HG02678 (cell line): ENCODE results near the gene CDC42BPB.
"Not testable (repeated sequence)": the region's sequence is repeated elsewhere in the genome, so short reads cannot be mapped to it uniquely, and the experiment has no call there.

ENCODE experiments used
- ATAC-seq: cut with Tn5 transposase; IDR thresholded peaks from one replicate; pipeline ENCODE4 v1.9.1; 2021; ENCODE audit warnings: mild to moderate bottlenecking, moderate library complexity; ENCODE audit not compliant: unreplicated experiment

CDC42BPB gene

DNA sequence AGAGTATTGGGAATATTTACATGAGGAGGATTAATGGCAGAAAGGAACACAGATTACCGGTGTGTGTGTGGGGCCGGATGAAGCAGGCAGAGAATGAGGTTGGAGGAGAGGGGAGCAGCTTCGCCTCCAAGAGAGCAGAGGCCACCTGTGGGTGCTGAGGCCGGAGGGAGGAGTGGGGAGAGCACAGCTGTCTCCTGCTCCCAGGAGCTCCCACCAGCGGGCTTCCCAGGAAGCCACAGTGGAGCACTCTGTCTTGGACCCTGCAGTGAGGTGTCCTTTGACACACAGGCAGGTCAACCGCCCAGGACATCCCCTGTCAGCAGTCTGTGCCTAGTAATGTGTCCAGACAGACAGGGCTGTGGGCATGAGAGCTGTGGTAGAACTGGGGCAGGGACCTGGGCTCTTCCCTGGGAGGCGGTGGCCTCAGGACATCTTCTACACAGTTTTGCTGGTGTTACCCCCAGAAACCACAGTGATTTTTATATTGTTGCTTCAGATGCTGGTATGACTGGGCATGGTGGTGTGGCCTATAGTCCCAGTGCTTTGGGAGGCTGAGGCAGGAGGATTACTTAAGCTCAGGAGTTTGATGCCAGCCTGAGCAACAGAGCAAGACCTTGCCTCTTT lies 153.3 kb downstream of the CDC42BPB start:
- no peak for ATAC-seq

DNA sequence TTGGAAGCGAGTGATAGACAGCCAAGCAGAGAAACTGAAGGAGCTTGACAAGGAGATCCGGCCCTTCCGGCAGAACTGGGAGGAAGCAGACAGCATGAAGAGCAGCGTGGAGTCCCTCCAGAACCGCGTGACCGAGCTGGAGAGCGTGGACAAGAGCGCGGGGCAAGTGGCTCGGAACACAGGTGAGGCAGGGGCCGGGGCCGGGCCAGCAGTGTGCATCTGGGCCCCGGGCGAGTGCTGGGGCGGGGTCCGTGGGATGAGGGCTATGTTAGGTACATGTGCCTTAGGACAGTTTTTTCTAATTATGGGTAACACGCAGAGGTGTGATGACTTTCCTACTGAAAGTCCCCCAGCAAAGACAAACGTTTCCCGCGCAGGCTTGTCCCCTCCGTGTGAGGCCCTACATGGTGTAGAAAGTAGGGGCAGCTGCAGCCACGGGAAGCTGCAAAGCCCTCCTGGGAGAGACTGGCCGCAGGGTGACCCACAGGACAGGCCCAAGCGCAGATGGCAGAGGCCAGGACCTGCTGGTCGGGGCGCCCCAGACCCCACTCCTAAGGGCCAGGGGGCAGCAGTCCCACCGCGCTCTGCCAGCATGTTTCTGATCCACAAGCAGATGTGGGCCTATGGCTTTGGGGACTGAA lies 154.0 kb downstream of the CDC42BPB start:
- no peak for ATAC-seq

- no peak for ATAC-seq
These were observed 154.7 kb downstream of the CDC42BPB start for GRCh38 chr14:102902523-102903247.

- no peak for ATAC-seq
These were observed 155.3 kb downstream of the CDC42BPB start for GRCh38 chr14:102902086-102902485.

GRCh38 chr14:102901633-102902032 lies 155.7 kb downstream of the CDC42BPB start:
- ATAC-seq: peak; percentile 72

DNA sequence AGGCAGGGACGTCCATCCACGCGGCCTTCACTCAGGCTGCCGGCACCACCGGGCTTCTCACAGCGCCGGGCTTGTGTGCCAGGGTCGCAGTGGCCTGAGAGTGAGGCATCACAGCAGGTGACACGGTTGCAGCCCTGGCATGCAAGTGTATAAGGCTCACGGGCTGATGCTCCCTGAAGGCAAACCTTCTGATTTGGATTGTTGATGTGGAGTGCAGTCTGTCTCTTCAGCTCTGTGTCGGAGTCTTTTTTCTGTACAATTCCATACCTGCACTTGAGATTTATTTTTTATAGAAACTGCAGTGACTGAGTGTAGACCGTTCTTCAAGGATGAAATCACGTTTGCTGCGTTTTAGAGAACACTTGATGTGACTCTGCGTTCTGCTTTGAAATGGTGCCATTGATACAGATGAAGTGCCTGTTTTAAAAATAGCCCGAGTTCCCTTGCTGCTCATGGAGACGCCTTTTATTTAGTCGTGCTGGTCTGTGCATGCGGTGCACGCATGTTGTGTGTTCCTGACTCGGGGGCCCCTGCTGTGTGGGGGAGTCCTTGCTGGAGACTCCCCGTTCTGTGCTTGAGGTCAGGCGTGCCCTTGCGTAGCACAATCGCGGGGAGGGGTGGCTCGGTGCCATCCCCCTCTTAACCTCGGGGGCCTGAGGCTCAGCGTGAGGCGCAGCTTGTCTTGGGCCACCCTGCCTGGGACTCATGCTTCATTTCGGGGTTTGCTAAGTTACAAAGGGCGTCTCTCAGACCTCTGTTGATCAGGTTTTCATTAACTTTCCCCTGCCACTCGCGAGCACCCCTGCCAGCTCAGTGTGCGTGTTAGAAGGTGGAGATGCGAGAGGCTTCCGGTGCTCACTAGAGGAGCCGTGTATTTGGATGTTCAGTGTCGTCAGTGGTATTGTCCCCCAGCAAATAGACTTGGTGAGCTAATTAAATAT lies 156.4 kb downstream of the CDC42BPB start:
- peak; percentile 60 for ATAC-seq

DNA sequence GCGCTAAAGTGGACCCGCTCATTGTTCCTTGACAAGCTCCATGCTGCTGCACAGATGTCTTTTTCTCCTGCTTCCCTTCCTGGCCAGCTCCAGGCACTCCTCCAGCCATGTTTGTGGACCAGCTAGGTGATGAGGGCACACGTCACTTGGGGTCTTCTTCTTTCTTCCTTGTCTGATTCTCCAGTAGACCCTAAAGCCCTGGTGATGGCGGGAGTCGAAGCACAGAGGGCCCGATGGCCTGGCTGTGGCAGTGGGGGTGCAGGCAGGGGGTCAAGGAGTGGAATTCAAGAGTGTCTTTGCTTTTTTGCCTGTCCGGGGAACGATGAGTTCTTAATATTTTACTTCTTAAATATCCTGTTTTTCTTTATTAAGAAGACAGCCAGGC lies 157.8 kb downstream of the CDC42BPB start:
- ATAC-seq: no peak

- ATAC-seq: no peak
These were observed 158.4 kb downstream of the CDC42BPB start for GRCh38 chr14:102898776-102899515.

DNA sequence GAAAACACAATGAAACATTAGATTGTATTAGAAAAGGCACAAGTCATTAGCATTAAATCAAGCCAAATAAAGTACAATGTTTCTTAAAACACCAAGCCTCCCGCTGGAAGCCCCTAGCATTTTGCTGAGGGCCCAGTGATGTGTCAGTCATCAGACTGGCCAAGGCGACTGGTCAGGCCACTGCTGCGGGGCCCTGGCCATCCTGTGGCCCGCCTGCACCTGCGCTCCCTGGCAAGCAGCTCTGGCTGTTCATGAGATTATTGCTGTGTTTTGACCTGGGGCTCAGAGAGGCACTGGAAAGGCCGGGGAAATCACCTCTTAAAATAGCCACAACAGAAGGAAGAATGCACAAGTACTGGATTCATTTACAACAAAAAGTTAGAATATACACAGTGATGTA lies 159.1 kb downstream of the CDC42BPB start:
- no peak for ATAC-seq

- ATAC-seq: no peak
These were observed 159.9 kb downstream of the CDC42BPB start for GRCh38 chr14:102897299-102898027.

GRCh38 chr14:102896735-102897134 lies 160.6 kb downstream of the CDC42BPB start:
- ATAC-seq: not testable (repeated sequence)

DNA sequence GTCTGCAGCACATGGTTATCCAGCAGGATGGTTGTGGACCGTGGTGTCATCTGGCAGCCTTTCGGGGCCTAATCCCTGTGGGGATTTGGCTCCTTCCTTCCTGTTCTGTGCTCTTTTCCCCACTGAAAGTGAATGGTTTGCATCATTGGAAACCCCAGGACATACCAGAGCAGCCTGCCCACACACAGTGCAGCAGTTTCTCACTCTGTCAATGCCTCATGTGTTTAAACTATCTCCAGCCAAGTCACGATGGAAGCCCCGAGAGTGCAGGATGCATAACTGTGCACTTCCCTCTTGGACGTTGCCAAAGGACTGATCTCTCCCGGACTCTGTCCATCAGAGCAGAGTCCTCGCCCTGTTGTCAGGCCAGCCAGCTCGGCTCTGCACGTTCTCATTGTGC lies 163.9 kb downstream of the CDC42BPB start:
- no peak for ATAC-seq

- no peak for ATAC-seq
These were observed 164.7 kb downstream of the CDC42BPB start for GRCh38 chr14:102892651-102893050.

DNA sequence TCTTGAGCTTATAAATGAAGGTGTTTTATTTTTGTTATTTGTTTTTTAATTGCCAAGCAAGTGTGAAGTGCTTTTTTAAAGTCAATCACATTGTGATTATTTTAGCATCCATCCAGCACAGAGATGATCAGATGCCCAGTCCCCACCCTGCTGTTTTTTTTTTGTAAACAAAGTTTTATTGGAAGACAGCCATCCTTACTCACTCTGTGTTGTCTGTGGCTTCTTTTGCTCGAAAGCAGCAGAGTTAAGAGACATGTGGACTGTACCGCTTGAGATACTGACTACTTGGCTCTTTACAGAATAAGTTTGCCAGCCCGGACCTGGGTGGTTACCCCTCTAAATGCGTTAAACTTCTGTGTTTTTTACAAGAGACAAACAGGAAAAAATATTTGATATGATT lies 165.8 kb downstream of the CDC42BPB start:
- ATAC-seq: no peak

GRCh38 chr14:102891111-102891510 lies 166.2 kb downstream of the CDC42BPB start:
- ATAC-seq: no peak

DNA sequence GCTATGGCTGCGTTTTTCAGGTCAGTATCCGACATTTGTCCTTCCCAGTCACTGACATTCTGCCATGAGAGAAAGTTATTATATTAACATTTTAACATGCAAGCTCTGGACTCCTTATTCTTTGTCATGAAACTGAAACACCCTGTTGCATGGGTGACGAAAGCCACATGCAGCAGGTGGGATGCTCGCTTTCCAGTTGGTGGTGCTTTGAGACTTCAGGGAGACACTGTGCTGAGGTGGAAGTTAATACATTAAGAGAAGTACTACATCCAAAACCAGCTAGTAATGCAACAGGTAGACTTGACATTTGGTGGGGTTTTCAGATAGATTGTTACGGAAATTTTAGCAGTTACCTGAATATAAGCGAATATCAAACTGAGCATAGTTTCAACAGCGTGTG lies 167.7 kb downstream of the CDC42BPB start:
- no peak for ATAC-seq

DNA sequence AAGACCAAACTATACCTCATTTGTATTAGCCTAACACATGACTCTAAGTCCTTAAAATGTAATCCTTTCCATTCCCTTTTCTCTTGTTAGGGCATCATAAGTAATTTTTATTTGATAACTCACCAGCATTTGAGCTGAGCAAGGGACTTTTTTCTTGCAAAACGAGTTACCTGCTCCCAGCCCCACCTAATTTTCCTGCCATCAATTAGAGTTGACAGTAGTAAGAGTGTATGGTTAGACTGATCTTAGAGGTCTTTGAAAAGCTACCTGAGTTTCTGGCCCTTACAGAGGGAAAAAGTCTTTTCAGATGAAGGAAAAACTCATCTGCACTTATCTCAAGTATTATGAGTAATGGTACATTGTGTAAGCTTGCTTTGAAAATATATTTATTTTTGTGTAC lies 168.6 kb downstream of the CDC42BPB start:
- no peak for ATAC-seq

- ATAC-seq: no peak
These were observed 171.5 kb downstream of the CDC42BPB start for GRCh38 chr14:102885737-102886447.

- ATAC-seq: no peak
These were observed 173.8 kb downstream of the CDC42BPB start for GRCh38 chr14:102883554-102883953.
